GM10266 (cell line): ENCODE measurements around the gene DHFR.

Experiments used
- DNase-seq: peaks from one replicate; pipeline ENCODE4 v3.0.0; 2012; ENCODE audit errors: extremely low spot score
- TF ChIP-seq, protein P1 (sequence below): IDR thresholded peaks from 2 replicates; pipeline ENCODE4 v1.5.1; 2012; ENCODE audit warnings: mild to moderate bottlenecking, low read depth; ENCODE audit not compliant: control insufficient read depth, insufficient read depth; ENCODE audit errors: missing control alignments

DHFR gene

DNA sequence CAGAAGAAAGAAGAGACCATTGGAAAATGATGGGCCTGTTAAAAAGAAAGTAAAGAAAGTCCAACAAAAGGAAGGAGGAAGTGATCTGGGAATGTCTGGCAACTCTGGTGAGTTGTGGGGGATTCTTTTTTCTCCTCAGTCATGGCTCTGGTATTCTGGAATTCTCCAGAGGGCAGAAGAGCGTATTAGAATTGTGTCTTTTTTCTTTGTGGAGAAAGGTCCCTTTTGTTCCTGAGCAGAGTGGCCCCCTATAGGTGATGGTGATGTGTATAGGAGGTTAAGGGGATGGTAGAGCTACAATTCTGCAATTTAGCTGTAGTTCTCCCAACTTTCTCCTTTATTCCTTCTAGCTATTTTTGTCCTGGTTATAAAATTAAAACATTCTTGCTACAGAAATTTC, 1.6 kb upstream of the DHFR start:
- no peak for DNase-seq
- TF ChIP-seq, protein P1, sequence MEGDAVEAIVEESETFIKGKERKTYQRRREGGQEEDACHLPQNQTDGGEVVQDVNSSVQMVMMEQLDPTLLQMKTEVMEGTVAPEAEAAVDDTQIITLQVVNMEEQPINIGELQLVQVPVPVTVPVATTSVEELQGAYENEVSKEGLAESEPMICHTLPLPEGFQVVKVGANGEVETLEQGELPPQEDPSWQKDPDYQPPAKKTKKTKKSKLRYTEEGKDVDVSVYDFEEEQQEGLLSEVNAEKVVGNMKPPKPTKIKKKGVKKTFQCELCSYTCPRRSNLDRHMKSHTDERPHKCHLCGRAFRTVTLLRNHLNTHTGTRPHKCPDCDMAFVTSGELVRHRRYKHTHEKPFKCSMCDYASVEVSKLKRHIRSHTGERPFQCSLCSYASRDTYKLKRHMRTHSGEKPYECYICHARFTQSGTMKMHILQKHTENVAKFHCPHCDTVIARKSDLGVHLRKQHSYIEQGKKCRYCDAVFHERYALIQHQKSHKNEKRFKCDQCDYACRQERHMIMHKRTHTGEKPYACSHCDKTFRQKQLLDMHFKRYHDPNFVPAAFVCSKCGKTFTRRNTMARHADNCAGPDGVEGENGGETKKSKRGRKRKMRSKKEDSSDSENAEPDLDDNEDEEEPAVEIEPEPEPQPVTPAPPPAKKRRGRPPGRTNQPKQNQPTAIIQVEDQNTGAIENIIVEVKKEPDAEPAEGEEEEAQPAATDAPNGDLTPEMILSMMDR, result peak; percentile 12

DNA sequence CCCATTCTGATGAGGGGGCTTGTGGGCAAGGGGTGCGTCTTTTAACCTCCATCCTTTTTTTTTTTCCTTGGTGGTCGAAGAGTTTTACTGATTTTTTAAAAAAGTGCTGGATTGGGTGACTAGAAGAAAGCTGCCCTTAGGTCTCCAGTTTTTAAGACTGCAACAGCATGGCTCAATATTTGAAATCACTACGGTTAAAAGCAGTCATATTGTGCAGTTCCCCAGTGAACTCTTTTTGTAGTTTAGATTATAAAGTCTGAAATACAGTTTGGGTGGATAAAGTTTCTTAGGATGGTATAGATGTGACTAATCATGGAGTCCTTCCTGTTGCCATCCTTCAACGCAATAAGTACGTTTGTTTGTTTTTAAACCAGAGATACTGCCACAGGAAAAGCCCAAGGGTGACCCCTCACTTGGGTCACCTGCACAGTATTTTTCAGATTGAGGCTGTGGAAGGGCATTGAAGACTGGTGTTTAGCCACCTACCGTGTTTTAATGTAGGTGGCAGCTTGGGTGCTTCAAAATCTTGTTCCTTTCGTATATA, 520 bp upstream of the DHFR start:
- TF ChIP-seq, protein P1, result no peak
- DNase-seq, result peak; percentile 13

DNA sequence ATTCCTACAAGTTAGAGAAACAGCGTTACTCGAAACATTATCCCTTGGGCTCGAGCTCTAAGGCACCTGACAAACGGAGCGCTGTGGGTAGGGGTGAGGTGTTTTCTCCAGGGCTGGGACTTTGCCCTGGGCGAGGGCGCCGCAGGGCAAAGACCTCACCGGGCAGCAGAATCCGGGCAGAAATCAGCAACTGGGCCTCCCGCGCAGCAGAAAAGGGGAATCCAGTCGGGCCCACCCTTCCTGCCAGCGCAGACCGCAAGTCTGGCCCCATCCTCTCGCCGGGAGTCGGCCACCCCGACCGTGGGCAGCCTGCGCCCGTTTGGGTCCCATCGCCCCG, 761 bp downstream of the DHFR start:
- peak; percentile 20 for DNase-seq
- TF ChIP-seq, protein P1, result no peak

DNA sequence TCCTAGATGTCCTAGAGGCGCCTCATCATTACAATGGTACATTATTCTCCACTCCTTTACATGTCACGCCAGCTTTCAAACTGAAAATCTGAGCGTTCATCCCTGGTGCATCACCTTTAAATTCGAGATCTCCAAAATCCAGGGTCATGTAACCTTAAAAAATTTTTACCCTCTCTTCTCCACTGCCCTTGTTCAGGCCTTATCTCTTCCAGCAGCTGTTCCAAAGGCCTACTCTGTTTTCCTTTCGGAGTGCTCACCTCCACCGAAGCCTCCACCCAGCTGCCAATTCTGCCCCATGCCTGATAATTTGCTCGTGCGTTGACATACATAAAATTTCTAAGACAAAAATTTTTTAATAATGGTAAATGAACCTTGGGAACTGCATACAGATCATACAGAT, 1.3 kb downstream of the DHFR start:
- TF ChIP-seq, protein P1, result no peak
- no peak for DNase-seq

DNA sequence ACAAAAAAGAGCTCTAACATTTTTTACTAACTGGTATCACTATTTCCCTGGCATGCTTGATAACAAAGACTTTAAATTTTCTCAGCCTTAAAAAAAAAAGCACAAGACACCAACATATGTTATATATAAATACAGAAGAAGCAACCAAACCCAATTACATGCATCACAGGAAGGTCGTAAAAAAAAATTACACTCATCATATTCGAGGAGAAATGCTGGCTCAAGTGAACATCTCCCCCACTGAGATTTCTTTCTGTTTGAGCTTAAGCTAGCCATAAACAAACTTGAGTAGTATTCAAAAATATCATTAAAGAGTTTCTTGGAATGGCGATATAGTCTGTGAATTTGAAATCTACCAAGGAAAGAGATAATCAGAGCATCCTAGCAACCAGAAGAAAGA, 7.9 kb downstream of the DHFR start:
- TF ChIP-seq, protein P1, result no peak
- DNase-seq, result no peak

DNA sequence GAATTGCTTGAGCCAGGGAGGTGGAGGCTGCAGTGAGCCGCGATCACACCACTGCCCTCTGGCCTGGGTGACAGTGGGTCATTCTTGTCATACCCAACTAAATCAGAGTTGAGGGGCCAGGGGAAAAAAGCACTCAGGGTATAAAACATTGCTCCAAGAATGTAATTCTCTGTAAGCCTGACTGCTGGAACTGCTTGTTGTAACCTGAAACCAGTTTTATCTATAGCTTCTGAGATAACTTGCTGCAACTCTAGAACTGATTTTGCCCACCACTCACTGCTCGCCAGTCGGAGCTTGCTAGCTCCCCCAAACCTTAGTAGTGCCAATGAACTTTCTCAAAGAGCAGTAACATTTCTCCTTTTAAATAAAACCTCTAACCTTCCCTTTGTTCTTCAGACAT, 9.9 kb downstream of the DHFR start:
- DNase-seq, result no peak
- TF ChIP-seq, protein P1, result no peak

DNA sequence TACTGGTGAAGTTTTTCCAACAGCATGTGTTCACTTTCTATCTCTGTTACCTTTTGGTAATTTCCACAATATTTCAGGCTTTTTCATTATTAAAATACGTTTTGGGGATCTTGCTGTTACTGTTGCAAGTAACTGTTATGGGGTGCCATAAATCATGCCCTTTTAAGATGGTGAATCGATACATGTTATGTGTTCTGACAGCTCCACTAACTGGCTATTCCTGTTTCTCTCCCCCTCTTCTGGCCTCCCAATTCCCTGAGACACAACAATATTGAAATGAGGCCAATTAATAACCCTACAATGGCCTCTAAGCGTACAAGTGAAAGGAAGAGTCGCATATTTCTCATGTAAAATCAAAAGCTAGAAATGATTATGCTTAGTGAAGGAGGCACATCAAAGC, 13.4 kb downstream of the DHFR start:
- TF ChIP-seq, protein P1, result no peak
- DNase-seq, result no peak

DNA sequence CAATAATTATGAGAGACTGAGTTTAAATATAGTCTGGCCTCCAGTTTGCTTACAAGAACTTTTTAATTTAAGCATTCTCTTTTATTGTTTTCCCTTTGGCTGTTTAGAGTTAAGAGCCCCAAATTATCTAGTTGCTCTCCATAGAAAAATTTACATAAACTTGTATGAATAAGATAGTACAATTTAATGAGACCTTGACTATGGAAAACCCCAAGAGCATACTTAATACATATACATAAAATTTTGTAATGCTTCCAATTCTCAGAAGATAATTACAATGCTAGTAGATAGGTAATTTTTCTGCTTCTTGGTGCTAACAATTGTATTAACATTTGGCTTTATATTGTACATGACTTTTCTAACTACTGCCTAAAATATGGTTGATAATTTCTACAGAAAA, 20.6 kb downstream of the DHFR start:
- DNase-seq, result no peak
- TF ChIP-seq, protein P1, result no peak
